Breast epithelium (tissue), 3 donors: ENCODE measurements around the gene GKN1.

Experiments
- CTCF ChIP-seq, 3 donors: fragments of 450-650 bp; IDR thresholded peaks; one replicate each; pipeline ENCODE4 v1.5.1; 2016 to 2017; ENCODE audit warnings: antibody characterized with exemption in 3 of 3, mild to moderate bottlenecking in 3 of 3, moderate library complexity in 3 of 3
- POLR2A ChIP-seq: fragments of 450-650 bp; IDR thresholded peaks from one replicate; pipeline ENCODE4 v1.6.1; 2016; ENCODE audit warnings: antibody characterized with exemption, mild to moderate bottlenecking, moderate library complexity
- POLR2AphosphoS5 ChIP-seq, 3 donors: sonication (generic); formaldehyde crosslinking; IDR thresholded peaks; one replicate each; pipeline ENCODE4 v1.6.1; 2017; ENCODE audit warnings: antibody characterized with exemption in 3 of 3

GRCh38 chr2:68939962-68940361 is 34.5 kb upstream of the GKN1 start:
- TF ChIP-seq POLR2AphosphoS5 (IDR thresholded peaks at IDR 0.05) (no peak), POLR2A (no peak), CTCF (IDR thresholded peaks at IDR 0.05) (no peak)
